DND-41 (cell line): ENCODE measurements around the gene ARAP1.

ENCODE experiments used
- ATAC-seq: fragments of 200-7000 bp; cut with Tn5 transposase; 3 replicates; pipeline ENCODE4 v1.9.1; 2021; ENCODE audit warnings: low read depth; ENCODE audit not compliant: insufficient read depth
- DNase-seq: peaks from one replicate; pipeline ENCODE4 v3.0.0-alpha.2; 2020
- H2AFZ ChIP-seq: 2 replicates; pipeline ENCODE4 v1.6.0; 2012; ENCODE audit warnings: low read depth, low read length
- H3K27ac ChIP-seq: 2 replicates; pipeline ENCODE4 v1.5.1; 2012; ENCODE audit warnings: low read length, inconsistent platforms
- H3K27me3 ChIP-seq: fragments of 200-600 bp; sonication (generic); 2 replicates; pipeline ENCODE4 v1.6.0; 2012; ENCODE audit warnings: low read length, mild to moderate bottlenecking, inconsistent platforms; ENCODE audit not compliant: insufficient read depth, poor library complexity
- H3K36me3 ChIP-seq: 2 replicates; pipeline ENCODE4 v1.5.1; 2012; ENCODE audit warnings: low read length, inconsistent platforms; ENCODE audit not compliant: insufficient read depth
- H3K4me1 ChIP-seq: 2 replicates; pipeline ENCODE4 v1.5.1; 2012; ENCODE audit warnings: mild to moderate bottlenecking, low read length; ENCODE audit not compliant: insufficient read depth
- H3K4me2 ChIP-seq: 2 replicates; pipeline ENCODE4 v1.6.0; 2012; ENCODE audit warnings: mild to moderate bottlenecking, moderate library complexity, low read length, inconsistent platforms; ENCODE audit not compliant: insufficient read depth
- H3K4me3 ChIP-seq, 2 experiments: fragments of 200-600 bp in 1 of 2; shearing (Covaris generic) in 1 of 2; 2 replicates each; pipeline ENCODE4 v1.5.1; 2012 to 2016; ENCODE audit warnings: inconsistent platforms in 2 of 2, low read length in 2 of 2, mild to moderate bottlenecking in 2 of 2, low read depth in 1 of 2, moderate library complexity in 1 of 2
- H3K79me2 ChIP-seq: 2 replicates; pipeline ENCODE4 v1.6.0; 2012; ENCODE audit warnings: low read length, inconsistent platforms; ENCODE audit not compliant: insufficient read depth
- H3K9ac ChIP-seq: 2 replicates; pipeline ENCODE4 v1.6.0; 2012; ENCODE audit warnings: low read depth, mild to moderate bottlenecking, inconsistent platforms, low read length, moderate library complexity
- H3K9me3 ChIP-seq: 2 replicates; pipeline ENCODE4 v1.5.1; 2012; ENCODE audit warnings: low read length, moderate library complexity, mild to moderate bottlenecking, inconsistent platforms; ENCODE audit not compliant: insufficient read depth, severe bottlenecking
- H4K20me1 ChIP-seq: 2 replicates; pipeline ENCODE4 v1.6.0; 2012; ENCODE audit warnings: low read length; ENCODE audit not compliant: insufficient read depth
- CTCF ChIP-seq: IDR thresholded peaks from 2 replicates; pipeline ENCODE4 v1.5.1; 2012; ENCODE audit warnings: borderline replicate concordance, low read length, moderate library complexity, mild to moderate bottlenecking; ENCODE audit not compliant: poor library complexity, severe bottlenecking; ENCODE audit errors: extremely low read depth
- EZH2 ChIP-seq: IDR thresholded peaks from 3 replicates; pipeline ENCODE4 v1.6.1; 2012; ENCODE audit warnings: borderline replicate concordance, low read depth, mild to moderate bottlenecking, moderate library complexity, low read length, inconsistent platforms; ENCODE audit not compliant: severe bottlenecking

ARAP1 gene

GRCh38 chr11:72773291-72773690, 21.1 kb upstream of the ARAP1 start:
- ATAC-seq (peak; percentile 45; the same call in 1 of the 3 replicates), DNase-seq (no peak)
- Histone ChIP-seq H3K9me3 (no peaks in the 10 kb centered on the region), H3K27me3 (no peaks in the 10 kb centered on the region), H3K4me2 (no peak overlapping the region), H3K9ac (no peak overlapping the region), H3K27ac (no peak overlapping the region; the same call in 1 of the 2 replicates), H3K4me1 (no peaks in the 10 kb centered on the region), H3K36me3 (no peaks in the 10 kb centered on the region), H3K4me3 (no peak overlapping the region), H4K20me1 (peaks cover 3% of the 10 kb centered on the region; the same call in 1 of the 2 replicates), H3K79me2 (no peaks in the 10 kb centered on the region), H2AFZ (no peak overlapping the region)
- TF ChIP-seq EZH2 (no peak), CTCF (no peak)

GRCh38 chr11:72772059-72772458, 19.9 kb upstream of the ARAP1 start:
- Histone ChIP-seq H3K27ac (no peak overlapping the region), H2AFZ (no peak overlapping the region), H3K27me3 (no peaks in the 10 kb centered on the region), H3K9me3 (no peaks in the 10 kb centered on the region), H3K4me3 (no peak overlapping the region), H4K20me1 (peaks cover 3% of the 10 kb centered on the region; the same call in 1 of the 2 replicates), H3K4me1 (no peaks in the 10 kb centered on the region), H3K9ac (no peak overlapping the region), H3K36me3 (no peaks in the 10 kb centered on the region), H3K79me2 (no peaks in the 10 kb centered on the region), H3K4me2 (no peak overlapping the region)
- no peak for DNase-seq
- ATAC-seq: no peak
- no peak for TF ChIP-seq CTCF
- TF ChIP-seq EZH2: no peak

- Histone ChIP-seq H3K79me2 (no peaks in the 10 kb centered on the region), H3K4me2 (no peak overlapping the region), H2AFZ (no peak overlapping the region), H3K9ac (no peak overlapping the region), H3K4me1 (no peaks in the 10 kb centered on the region), H3K27me3 (no peaks in the 10 kb centered on the region), H3K9me3 (no peaks in the 10 kb centered on the region), H3K27ac (no peak overlapping the region), H4K20me1 (peaks cover 3% of the 10 kb centered on the region; the same call in 1 of the 2 replicates), H3K36me3 (no peaks in the 10 kb centered on the region), H3K4me3 (no peak overlapping the region)
- DNase-seq (no peak), ATAC-seq (no peak)
- TF ChIP-seq CTCF (no peak), EZH2 (no peak)
These were observed 19.3 kb upstream of the ARAP1 start for GRCh38 chr11:72771507-72771906.

- H3K27ac ChIP-seq: no peak overlapping the region
- ATAC-seq (no peak), DNase-seq (no peak)
- no peaks in the 10 kb centered on the region for H3K9me3 ChIP-seq
- no peak overlapping the region for H3K4me2 ChIP-seq
- no peaks in the 10 kb centered on the region for H3K4me1 ChIP-seq
- H3K79me2 ChIP-seq: no peaks in the 10 kb centered on the region
- H4K20me1 ChIP-seq: peaks cover 3% of the 10 kb centered on the region; the same call in 1 of the 2 replicates
- TF ChIP-seq EZH2: no peak
- no peak for TF ChIP-seq CTCF
- no peaks in the 10 kb centered on the region for H3K27me3 ChIP-seq
- no peak overlapping the region for H2AFZ ChIP-seq
- no peak overlapping the region for H3K9ac ChIP-seq
- H3K4me3 ChIP-seq: no peak overlapping the region
- H3K36me3 ChIP-seq: no peaks in the 10 kb centered on the region
These were observed 18.6 kb upstream of the ARAP1 start for GRCh38 chr11:72770799-72771198.
